OCI-LY1 (cell line): ENCODE results near the gene TRAFD1.

ENCODE experiments used
- EZH2 ChIP-seq: fragments of 200-600 bp; sonication (generic), shearing (Covaris generic); IDR thresholded peaks from 2 replicates; pipeline ENCODE4 v1.8.0; 2017; ENCODE audit warnings: borderline replicate concordance, mixed run types, mild to moderate bottlenecking, antibody characterized with exemption, low read length, moderate library complexity, mixed read lengths
- TF ChIP-seq, protein P1 (sequence below): fragments of 200-600 bp; sonication (generic), shearing (Covaris generic); IDR thresholded peaks from 2 replicates; pipeline ENCODE4 v1.5.1; 2017; ENCODE audit warnings: mild to moderate bottlenecking, antibody characterized with exemption, low read length, moderate library complexity, mixed read lengths

GRCh38 chr12:112167718-112168525 lies 42.6 kb downstream of the TRAFD1 start:
- TF ChIP-seq, protein P1, sequence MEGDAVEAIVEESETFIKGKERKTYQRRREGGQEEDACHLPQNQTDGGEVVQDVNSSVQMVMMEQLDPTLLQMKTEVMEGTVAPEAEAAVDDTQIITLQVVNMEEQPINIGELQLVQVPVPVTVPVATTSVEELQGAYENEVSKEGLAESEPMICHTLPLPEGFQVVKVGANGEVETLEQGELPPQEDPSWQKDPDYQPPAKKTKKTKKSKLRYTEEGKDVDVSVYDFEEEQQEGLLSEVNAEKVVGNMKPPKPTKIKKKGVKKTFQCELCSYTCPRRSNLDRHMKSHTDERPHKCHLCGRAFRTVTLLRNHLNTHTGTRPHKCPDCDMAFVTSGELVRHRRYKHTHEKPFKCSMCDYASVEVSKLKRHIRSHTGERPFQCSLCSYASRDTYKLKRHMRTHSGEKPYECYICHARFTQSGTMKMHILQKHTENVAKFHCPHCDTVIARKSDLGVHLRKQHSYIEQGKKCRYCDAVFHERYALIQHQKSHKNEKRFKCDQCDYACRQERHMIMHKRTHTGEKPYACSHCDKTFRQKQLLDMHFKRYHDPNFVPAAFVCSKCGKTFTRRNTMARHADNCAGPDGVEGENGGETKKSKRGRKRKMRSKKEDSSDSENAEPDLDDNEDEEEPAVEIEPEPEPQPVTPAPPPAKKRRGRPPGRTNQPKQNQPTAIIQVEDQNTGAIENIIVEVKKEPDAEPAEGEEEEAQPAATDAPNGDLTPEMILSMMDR = no peak
- no peak for TF ChIP-seq EZH2
